Lower lobe of right lung (tissue), 2 donors: ENCODE data around the gene CELA2A. TPM values are rescaled to one million over a fixed set of nuclear protein-coding genes. Genes with fewer than 3 reads are reported as not detected.
A peak's percentile ranks its signal among the peaks of the same experiment; 100 is the strongest.
"Not testable (repeated sequence)": the region's sequence is repeated elsewhere in the genome, so short reads cannot be mapped to it uniquely, and the experiment has no call there.

Experiments
- ATAC-seq, 2 donors: fragments of 200-7000 bp; cut with Tn5 transposase; one replicate each; pipeline ENCODE4 v1.9.1; 2020 to 2022; ENCODE audit warnings: mild to moderate bottlenecking in 2 of 2, moderate library complexity in 2 of 2
- DNase-seq: peaks from one replicate; pipeline ENCODE4 v3.0.0-alpha.2; 2020
- H3K27ac ChIP-seq: fragments of 200-600 bp; one replicate; pipeline ENCODE4 v1.8.0; 2022
- H3K27me3 ChIP-seq: fragments of 200-600 bp; one replicate; pipeline ENCODE4 v1.8.0; 2022; ENCODE audit warnings: low read depth
- H3K36me3 ChIP-seq: fragments of 200-600 bp; one replicate; pipeline ENCODE4 v1.8.0; 2022; ENCODE audit warnings: mild to moderate bottlenecking
- H3K4me1 ChIP-seq: fragments of 200-600 bp; one replicate; pipeline ENCODE4 v1.8.0; 2022
- H3K4me3 ChIP-seq: fragments of 200-600 bp; one replicate; pipeline ENCODE4 v1.8.0; 2022; ENCODE audit warnings: mild to moderate bottlenecking
- H3K9me3 ChIP-seq: fragments of 200-600 bp; one replicate; pipeline ENCODE4 v1.8.0; 2022
- CTCF ChIP-seq: fragments of 200-600 bp; IDR thresholded peaks from one replicate; pipeline ENCODE4 v1.8.0; 2022; ENCODE audit warnings: antibody characterized with exemption, mild to moderate bottlenecking
- intact Hi-C: fragments of 100-400 bp; cut with DNase I; formaldehyde crosslinking; loops from one replicate; pipeline ENCODE4 v1.11.0; 2022
- total RNA-seq: library from RNA; stranded (reverse); fragmentation: NEBNext Ultra II Directional; extraction: Animal tissue kit (Norgen Biotek cat#: 25700); gene quantifications from one replicate; pipeline ENCODE4 v1.2.1, GENCODE V29; 2021
- donor health status: DM: no; HTN: yes; CAD: no; lungs with severe emphysema.

The CELA2A gene
- total RNA-seq, 1 donor from 2014 or later = not detected

DNA sequence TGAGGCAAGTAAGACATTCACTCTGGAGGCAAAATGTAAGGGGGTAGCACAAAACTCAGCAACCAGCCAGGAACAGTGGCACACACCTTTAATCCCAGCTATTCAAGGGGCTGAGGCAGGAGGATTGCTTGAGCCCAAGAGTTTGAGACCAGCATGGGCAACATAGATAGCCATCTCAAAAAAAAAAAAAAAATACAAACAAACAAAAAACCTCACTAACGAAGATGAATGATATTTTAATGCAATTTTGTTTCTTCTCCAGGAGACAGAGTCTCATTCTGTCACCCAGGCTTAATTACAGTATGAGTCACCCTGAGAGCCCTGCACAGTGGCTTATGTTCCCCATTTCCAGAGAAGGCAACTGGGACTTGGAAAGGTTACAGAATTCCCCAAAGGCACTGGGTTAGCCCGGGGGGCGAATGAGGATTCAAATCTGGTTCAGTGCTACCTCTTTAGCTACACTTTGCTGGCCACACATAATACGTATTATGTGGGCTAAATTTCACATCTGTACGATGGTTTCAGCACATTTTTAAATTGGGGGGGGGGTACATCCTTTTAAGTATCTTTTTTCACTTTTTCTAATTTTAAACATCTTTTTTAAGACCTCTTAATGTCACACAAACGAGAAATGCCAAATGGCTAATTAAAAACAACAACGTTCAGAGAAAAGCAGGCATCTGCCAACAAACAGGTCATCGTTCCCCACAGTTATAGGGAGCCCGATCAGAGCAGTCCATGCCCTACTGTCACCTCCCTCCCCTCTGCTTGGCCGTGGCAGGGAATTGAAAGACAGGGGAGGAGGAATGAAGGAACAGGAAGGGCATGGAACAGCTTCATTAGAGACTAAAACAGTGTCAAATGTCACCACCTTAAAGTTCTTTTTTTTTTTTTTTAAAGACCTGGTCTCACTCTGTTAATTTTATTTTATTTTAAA, 3.5 kb downstream of the CELA2A start:
- DNase-seq (no peak), ATAC-seq (peak in 1 of 2 donors; percentile 39)
- H3K9me3 ChIP-seq = no peaks in the 10 kb centered on the region
- TF ChIP-seq CTCF = no peak
- H3K4me1 ChIP-seq = peaks cover 13% of the 10 kb centered on the region
- H3K27me3 ChIP-seq = no peaks in the 10 kb centered on the region
- intact Hi-C loops = no loop called here
- no peak overlapping the region for H3K27ac ChIP-seq
- no peak overlapping the region for H3K4me3 ChIP-seq
- H3K36me3 ChIP-seq = no peaks in the 10 kb centered on the region

DNA sequence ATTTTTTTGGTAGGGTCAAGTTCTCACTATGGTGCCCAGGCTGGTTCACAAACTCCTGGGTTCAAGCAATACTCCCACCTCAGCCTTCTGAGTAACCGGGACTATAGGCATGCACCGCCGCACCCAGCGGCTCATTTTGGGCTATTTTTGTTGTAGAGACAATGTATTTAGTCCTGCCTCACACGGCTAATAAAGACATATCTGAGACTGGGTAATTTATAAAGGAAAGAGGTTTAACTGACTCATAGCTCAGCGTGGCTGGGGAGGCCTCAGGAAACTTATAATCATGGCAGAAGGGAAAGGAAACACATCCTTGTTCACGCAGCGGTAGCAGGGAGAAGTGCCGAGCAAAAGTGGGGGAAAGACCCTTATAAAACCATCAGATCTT, 4.2 kb downstream of the CELA2A start:
- Histone ChIP-seq H3K27me3 (no peaks in the 10 kb centered on the region), H3K9me3 (no peaks in the 10 kb centered on the region), H3K4me3 (no peak overlapping the region), H3K27ac (no peak overlapping the region), H3K36me3 (no peaks in the 10 kb centered on the region), H3K4me1 (peaks cover 13% of the 10 kb centered on the region)
- TF ChIP-seq CTCF = no peak
- DNase-seq (no peak), ATAC-seq (no peak)
- intact Hi-C loops = no loop called here

GRCh38 chr1:15463064-15463800, 6.7 kb downstream of the CELA2A start:
- ATAC-seq, H3K27ac ChIP-seq, intact Hi-C loops: not testable (repeated sequence)

DNA sequence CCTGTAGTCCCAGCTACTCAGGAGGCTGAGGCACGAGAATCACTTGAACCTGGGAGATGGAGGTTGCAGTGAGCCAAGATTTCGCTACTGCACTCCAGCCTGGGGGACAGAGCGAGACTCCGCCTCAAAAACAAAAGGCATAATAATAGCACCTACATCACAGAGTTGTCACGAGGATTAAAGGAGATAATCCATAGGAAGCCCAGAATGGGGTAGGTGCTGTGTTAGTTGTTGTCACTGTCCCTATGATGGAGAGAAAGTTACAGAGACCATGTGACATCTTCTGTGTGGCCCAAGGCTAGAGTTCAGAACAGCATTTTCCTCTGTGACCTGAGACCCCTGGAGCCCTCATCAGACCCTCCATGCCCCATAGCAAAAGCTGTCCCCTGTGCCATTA, 7.4 kb downstream of the CELA2A start:
- H3K4me3 ChIP-seq, intact Hi-C loops, H3K36me3 ChIP-seq, DNase-seq, H3K27me3 ChIP-seq, ATAC-seq, H3K9me3 ChIP-seq, H3K27ac ChIP-seq: not testable (repeated sequence)
- H3K4me1 ChIP-seq = peaks cover 13% of the 10 kb centered on the region

More at GRCh38 chr1:15463064-15463800, 6.7 kb downstream of the CELA2A start:
- not testable (repeated sequence) for H3K4me3 ChIP-seq, H3K27me3 ChIP-seq, H3K9me3 ChIP-seq, H3K36me3 ChIP-seq, DNase-seq
- H3K4me1 ChIP-seq = peaks cover 13% of the 10 kb centered on the region

DNA sequence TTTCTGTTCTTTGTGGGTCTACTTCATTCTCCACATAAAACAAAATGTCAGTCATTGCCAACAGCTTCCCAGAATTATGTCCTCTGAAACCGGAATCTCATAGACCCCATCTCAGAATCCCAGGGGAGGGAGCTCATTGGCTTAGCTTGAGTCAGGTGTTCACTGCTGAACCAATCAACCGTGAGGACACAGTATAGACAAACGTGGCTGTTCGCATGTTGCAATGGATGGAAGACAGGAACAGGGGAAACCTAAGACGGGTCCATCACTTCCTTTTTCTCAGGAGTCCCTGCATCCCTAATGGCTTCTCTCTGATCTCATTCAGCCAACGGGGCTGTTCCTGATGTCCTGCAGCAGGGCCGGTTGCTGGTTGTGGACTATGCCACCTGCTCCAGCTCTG, 9.1 kb downstream of the CELA2A start:
- peaks cover 13% of the 10 kb centered on the region for H3K4me1 ChIP-seq
- TF ChIP-seq CTCF = no peak
- intact Hi-C loops = no loop called here

GRCh38 chr1:15466955-15467625, 10.6 kb downstream of the CELA2A start:
- H3K4me3 ChIP-seq, H3K27ac ChIP-seq, intact Hi-C loops, DNase-seq, H3K36me3 ChIP-seq, ATAC-seq, H3K27me3 ChIP-seq, H3K9me3 ChIP-seq: not testable (repeated sequence)
- H3K4me1 ChIP-seq = peaks cover 13% of the 10 kb centered on the region

More for the DNA sequence above, 9.1 kb downstream of the CELA2A start:
- Histone ChIP-seq H3K4me3 (no peak overlapping the region), H3K27ac (no peak overlapping the region), H3K27me3 (no peaks in the 10 kb centered on the region), H3K36me3 (no peaks in the 10 kb centered on the region), H3K9me3 (no peaks in the 10 kb centered on the region)
- ATAC-seq (peak; percentile 40 to 49), DNase-seq (no peak)
